Transverse colon (tissue), 4 donors: ENCODE measurements around the gene PCLAF. TPM values are rescaled to one million over a fixed set of nuclear protein-coding genes. Genes with fewer than 3 reads are reported as not detected.

Experiments
- DNase-seq: peaks from one replicate; pipeline ENCODE4 v3.0.0-alpha.2; 2019
- H3K27ac ChIP-seq, 4 donors: fragments of 200-600 bp; sonication (generic); 2 replicates each; pipeline ENCODE4 v1.5.1; 2016 to 2018; ENCODE audit warnings: inconsistent platforms in 4 of 4
- H3K27me3 ChIP-seq: fragments of 200-600 bp; sonication (generic); 2 replicates; pipeline ENCODE4 v1.5.1; 2017; ENCODE audit warnings: inconsistent platforms
- H3K36me3 ChIP-seq, 4 donors: fragments of 200-600 bp; sonication (generic); 2 replicates each; pipeline ENCODE4 v1.5.1; 2017 to 2019; ENCODE audit warnings: inconsistent platforms in 4 of 4
- H3K4me1 ChIP-seq, 4 donors: fragments of 200-600 bp; sonication (generic); 2 replicates each; pipeline ENCODE4 v1.5.1; 2017 to 2020; ENCODE audit warnings: inconsistent platforms in 4 of 4
- H3K4me3 ChIP-seq, 4 donors: fragments of 200-600 bp; sonication (generic); 1 replicate in 1 of 4; 2 replicates in 3 of 4; pipeline versions ENCODE4 v1.5.1 to v1.6.1; 2017 to 2019; ENCODE audit warnings: inconsistent platforms in 4 of 4
- H3K9me3 ChIP-seq, 2 donors: fragments of 200-600 bp; sonication (generic); 2 replicates each; pipeline ENCODE4 v1.5.1; 2017 to 2019; ENCODE audit warnings: inconsistent platforms in 2 of 2
- EP300 ChIP-seq: sonication (generic); formaldehyde crosslinking; IDR thresholded peaks from one replicate; pipeline ENCODE4 v1.6.1; 2017; ENCODE audit warnings: antibody characterized with exemption, low read depth
- POLR2A ChIP-seq: fragments of 450-650 bp; IDR thresholded peaks from one replicate; pipeline ENCODE4 v1.6.1; 2016; ENCODE audit warnings: antibody characterized with exemption, mild to moderate bottlenecking, moderate library complexity
- POLR2AphosphoS5 ChIP-seq, 3 donors: sonication (generic); formaldehyde crosslinking; IDR thresholded peaks; one replicate each; pipeline ENCODE4 v1.6.1; 2016; ENCODE audit warnings: antibody characterized with exemption in 3 of 3
- WGBS, 2 donors: methylation state at CpG; one replicate each; pipeline ENCODE4 v1.1.5; 2018; ENCODE audit warnings: low coverage in 1 of 2; 5-methylcytosine and 5-hydroxymethylcytosine counted together
- in situ Hi-C, 4 donors: fragments of 200-750 bp; cut with MboI; loops; one replicate each; pipeline versions ENCODE4 v1.15.0 to v1.15.1; 2017; ENCODE audit warnings: low sequenced_read_pairs in 3 of 4, low pct_ligation_motif_present in 1 of 4, low pct_unique_long_range_greater_than_20kb in 1 of 4
- intact Hi-C: fragments of 100-400 bp; cut with DNase I; formaldehyde crosslinking; loops from one replicate; pipeline ENCODE4 v1.15.1; 2023; ENCODE audit warnings: low total_unique reads
- total RNA-seq, 4 donors: library from RNA; depleted of rRNA; stranded (reverse); fragments of >200 nt; gene quantifications; one replicate each; pipeline ENCODE4 v1.1.0, GENCODE V29; 2016
- TF ChIP-seq, protein P1 (sequence below), 5 experiments: fragments of 200-600 bp in 3 of 5; fragments of 450-650 bp in 2 of 5; sonication (generic) in 3 of 5; IDR thresholded peaks; 1 replicate in 2 of 5; 2 replicates in 3 of 5; pipeline ENCODE4 v1.5.1; 2016 to 2017; ENCODE audit warnings: antibody characterized with exemption in 5 of 5, inconsistent platforms in 3 of 5, mild to moderate bottlenecking in 2 of 5, moderate library complexity in 1 of 5

PCLAF gene
- total RNA-seq, 4 donors from 2014 or later, result 3.3 to 21.5 (median 4.0) TPM; not detected in 1

DNA sequence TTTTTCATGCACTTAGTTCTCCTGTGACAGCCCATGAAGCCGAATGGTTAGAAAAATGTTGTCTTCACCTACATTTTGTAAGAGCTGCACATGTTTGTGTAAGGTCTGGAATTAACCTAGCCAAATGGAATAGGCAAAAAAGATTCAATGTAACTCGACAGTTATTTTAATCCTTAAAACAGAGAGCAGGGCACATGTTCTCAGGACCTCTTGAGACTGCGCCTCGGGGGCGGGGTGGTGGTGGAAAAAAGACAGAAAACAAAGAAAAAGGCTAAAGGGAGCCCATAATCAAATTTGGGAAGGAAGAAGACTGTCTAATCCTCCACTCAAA, 24.6 kb downstream of the PCLAF start:
- DNase-seq, result no peak

DNA sequence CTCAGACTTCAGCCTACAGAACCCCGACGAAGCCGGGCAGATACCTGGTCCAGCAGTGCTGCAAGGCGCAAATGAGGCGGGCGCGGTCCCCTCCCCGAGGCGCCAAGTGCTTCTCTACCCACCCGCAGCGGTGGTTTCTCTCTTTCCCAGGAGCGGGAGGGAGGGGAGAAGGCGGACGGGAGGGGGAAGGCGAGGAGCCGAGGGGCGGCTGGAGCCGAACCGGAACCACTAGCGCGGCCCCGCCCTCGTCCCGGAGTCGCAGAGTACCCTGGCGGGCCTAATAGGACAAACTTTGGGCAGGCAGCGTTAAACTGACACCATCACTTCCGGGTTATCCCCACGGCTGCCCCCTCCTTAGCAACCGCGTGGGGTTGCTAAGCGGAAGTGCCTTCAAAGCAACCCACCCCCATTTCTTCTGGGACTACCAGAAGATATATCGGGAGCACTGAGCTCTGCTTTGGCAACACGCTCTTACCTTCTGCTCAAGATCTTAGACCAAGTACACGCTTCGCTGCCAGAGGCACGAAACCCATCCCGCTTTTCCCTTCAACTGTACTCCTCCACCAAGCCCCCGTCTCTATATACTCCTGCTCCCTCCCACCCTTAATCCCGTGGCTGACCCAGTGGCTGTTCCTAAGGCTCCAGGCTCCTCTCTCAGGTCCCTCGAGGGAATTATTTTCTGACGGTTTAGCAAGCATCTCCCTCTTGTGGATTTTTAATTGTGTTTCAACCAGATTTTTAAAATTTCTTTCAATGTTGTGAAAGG, 25.1 kb downstream of the PCLAF start, which contains the start of gene CSNK1G1:
TSS of gene CSNK1G1 (minus strand) at position 230 of the 766 bp plus-strand sequence. CDS start 55,674 bp downstream, outside the sequence.
- WGBS, 2 donors, result 0% methylated on average over 9 to 26 of the region's 42 CpGs
- in situ Hi-C loops, result loop anchor here in 2 of 4 donors (10.0 to 25.0 kb wide), 2 partner anchors 141 to 144 kb away; no protein-coding TSS in a partner anchor
- peak; percentile 43 to 49 (median 44) for TF ChIP-seq POLR2AphosphoS5 (IDR thresholded peaks at IDR 0.05)
- TF ChIP-seq, protein P1, sequence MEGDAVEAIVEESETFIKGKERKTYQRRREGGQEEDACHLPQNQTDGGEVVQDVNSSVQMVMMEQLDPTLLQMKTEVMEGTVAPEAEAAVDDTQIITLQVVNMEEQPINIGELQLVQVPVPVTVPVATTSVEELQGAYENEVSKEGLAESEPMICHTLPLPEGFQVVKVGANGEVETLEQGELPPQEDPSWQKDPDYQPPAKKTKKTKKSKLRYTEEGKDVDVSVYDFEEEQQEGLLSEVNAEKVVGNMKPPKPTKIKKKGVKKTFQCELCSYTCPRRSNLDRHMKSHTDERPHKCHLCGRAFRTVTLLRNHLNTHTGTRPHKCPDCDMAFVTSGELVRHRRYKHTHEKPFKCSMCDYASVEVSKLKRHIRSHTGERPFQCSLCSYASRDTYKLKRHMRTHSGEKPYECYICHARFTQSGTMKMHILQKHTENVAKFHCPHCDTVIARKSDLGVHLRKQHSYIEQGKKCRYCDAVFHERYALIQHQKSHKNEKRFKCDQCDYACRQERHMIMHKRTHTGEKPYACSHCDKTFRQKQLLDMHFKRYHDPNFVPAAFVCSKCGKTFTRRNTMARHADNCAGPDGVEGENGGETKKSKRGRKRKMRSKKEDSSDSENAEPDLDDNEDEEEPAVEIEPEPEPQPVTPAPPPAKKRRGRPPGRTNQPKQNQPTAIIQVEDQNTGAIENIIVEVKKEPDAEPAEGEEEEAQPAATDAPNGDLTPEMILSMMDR (IDR thresholded peaks at IDR 0.05), result peak; percentile 19 to 65 (median 41)
- no peak for TF ChIP-seq EP300
- TF ChIP-seq POLR2A, result peak; percentile 43
- no peaks in the 10 kb centered on the region for H3K9me3 ChIP-seq
- peak within 1 kb of the TSS; percentile 76 to 88 (median 82) for H3K4me3 ChIP-seq
- peaks cover 5 to 18% (median 15%) of the 10 kb centered on the region in 4 donors for H3K4me1 ChIP-seq
- H3K27me3 ChIP-seq, result no peaks in the 10 kb centered on the region
- no peaks in the 10 kb centered on the region for H3K36me3 ChIP-seq
- DNase-seq, result peak; percentile 93
- intact Hi-C loops, result no loop called here
- H3K27ac ChIP-seq, result peak within 1 kb of the TSS; percentile 73 to 89 (median 81)

More for the DNA sequence above, 24.6 kb downstream of the PCLAF start:
- intact Hi-C loops (no loop called here), in situ Hi-C loops (loop anchor here in 2 of 4 donors (10.0 to 25.0 kb wide), 2 partner anchors 142 to 144 kb away; no protein-coding TSS in a partner anchor)
- Histone ChIP-seq H3K9me3 (no peaks in the 10 kb centered on the region), H3K27ac (peak overlapping the region; percentile 73 to 89 (median 81)), H3K36me3 (no peaks in the 10 kb centered on the region), H3K4me3 (peak overlapping the region in 3 of 4 donors; percentile 76 to 88 (median 87)), H3K27me3 (no peaks in the 10 kb centered on the region), H3K4me1 (peaks cover 5 to 18% (median 15%) of the 10 kb centered on the region in 4 donors)
- WGBS, 2 donors, result 42 to 45% methylated on average over 5 of the region's 5 CpGs
- TF ChIP-seq POLR2AphosphoS5 (IDR thresholded peaks at IDR 0.05), result no peak
- TF ChIP-seq, protein P1 (IDR thresholded peaks at IDR 0.05), result no peak
- no peak for TF ChIP-seq POLR2A
- no peak for TF ChIP-seq EP300

DNA sequence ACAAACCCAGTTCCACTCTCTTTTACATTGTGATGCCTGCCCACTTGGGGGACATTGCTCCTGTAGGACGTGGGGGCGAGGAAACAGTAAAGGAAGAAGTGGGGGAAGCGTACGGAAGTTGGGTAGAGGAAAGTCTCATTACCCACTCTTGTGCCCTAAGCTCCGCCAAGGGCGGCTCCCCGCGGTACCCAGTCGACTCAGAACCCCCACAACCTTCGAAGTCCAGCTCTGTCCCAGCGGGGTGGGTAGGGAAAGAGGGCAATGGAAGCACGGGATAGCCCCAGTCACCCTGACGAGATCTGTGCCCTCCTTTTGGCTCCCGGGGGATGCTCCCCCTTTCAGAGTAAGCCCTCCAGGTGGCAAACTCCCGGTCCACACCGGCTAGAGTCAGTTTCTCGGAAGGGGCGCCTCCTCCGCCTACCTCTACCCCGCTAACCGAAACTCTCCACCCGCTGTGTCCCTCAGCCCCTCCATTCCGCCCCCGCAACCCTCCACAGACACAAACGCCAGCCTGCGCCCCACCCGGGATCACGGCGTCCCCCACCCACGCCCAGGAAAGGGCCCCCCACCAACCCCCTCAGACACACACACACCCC, 25.8 kb downstream of the PCLAF start:
- TF ChIP-seq POLR2A (no peak), POLR2AphosphoS5 (IDR thresholded peaks at IDR 0.05) (no peak), EP300 (no peak)
- TF ChIP-seq, protein P1 (IDR thresholded peaks at IDR 0.05), result no peak
- Histone ChIP-seq H3K4me1 (peaks cover 5 to 18% (median 15%) of the 10 kb centered on the region in 4 donors), H3K9me3 (no peaks in the 10 kb centered on the region), H3K4me3 (peak overlapping the region; percentile 76 to 88 (median 82)), H3K27me3 (no peaks in the 10 kb centered on the region), H3K36me3 (no peaks in the 10 kb centered on the region), H3K27ac (peak overlapping the region; percentile 73 to 89 (median 81))
- 0% methylated on average over 9 to 24 of the region's 30 CpGs for WGBS, 2 donors
- intact Hi-C loops (no loop called here), in situ Hi-C loops (loop anchor here in 2 of 4 donors (10.0 to 25.0 kb wide), 2 partner anchors 141 to 143 kb away; no protein-coding TSS in a partner anchor)
- no peak for DNase-seq

DNA sequence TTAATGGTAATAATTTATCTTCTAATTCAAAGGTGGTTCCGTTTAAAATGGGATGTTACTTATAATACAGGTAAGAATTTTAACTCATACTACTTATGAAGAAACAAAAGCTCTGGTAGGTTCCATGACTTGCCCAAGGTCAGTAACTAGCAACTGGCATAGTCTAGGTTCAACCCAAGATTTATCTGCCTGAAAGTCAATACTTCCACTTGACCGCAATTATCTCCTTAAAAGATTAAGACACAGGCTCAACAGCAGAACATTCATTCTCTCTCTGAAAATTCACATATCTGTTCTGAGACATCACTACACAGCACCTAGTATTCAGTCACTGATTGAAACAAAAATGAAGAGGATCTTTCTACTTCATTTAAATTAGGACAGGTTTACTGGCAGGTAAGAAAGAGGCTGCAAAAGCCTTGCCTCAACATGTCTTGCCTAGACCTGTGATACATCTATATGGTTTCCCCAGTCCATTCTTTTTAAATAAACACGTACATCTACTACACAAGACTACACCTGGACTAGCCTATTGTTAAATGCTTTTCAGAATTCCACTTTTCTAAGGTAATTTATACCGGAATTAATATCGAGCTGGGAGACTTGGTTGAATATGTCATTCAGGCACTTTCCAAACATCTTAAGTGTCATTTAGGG, 26.4 kb downstream of the PCLAF start:
- H3K4me3 ChIP-seq, result peak overlapping the region; percentile 76 to 88 (median 82)

More for the DNA sequence above, 26.4 kb downstream of the PCLAF start:
- H3K27me3 ChIP-seq, result no peaks in the 10 kb centered on the region
- in situ Hi-C loops, result loop anchor here in 2 of 4 donors (10.0 to 25.0 kb wide), 2 partner anchors 140 to 143 kb away; no protein-coding TSS in a partner anchor
- H3K4me1 ChIP-seq, result peaks cover 5 to 18% (median 15%) of the 10 kb centered on the region in 4 donors
- H3K9me3 ChIP-seq, result no peaks in the 10 kb centered on the region
- TF ChIP-seq EP300 (no peak), POLR2AphosphoS5 (IDR thresholded peaks at IDR 0.05) (no peak), POLR2A (no peak)
- TF ChIP-seq, protein P1 (IDR thresholded peaks at IDR 0.05), result no peak
- 33 to 40% methylated on average over 5 of the region's 5 CpGs for WGBS, 2 donors
- intact Hi-C loops, result no loop called here
- DNase-seq, result no peak
- H3K36me3 ChIP-seq, result no peaks in the 10 kb centered on the region
- peak overlapping the region in 3 of 4 donors; percentile 73 to 89 (median 80) for H3K27ac ChIP-seq
